ENCODE results near the gene RFK. TPM values are rescaled to one million over a fixed set of nuclear protein-coding genes. Genes with fewer than 3 reads are reported as not detected.

RFK gene
- total RNA-seq, 1 donor from 2014 or later: 7.8 TPM

DNA sequence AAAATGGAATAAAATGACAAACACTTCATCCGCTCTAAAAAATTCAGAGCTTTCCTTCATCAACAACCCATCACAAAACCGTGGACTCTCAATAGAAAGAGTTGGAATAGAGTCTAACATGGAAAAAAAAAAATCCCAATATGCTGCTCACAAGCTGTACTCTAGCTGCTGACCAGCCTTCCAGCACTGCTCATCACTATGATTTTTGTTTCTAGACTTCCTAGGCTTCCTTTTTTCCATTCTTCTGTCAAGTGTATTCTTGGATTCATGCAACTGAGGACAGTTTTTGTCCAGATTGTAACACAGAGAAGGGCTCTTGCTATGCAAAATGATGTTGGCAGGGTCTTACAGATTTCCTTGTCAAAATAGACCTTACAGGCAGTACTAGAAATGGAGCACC is 34.5 kb downstream of the RFK start:
- H3K36me3 ChIP-seq (ENCODE audit: control insufficient read depth in 3 of 3, insufficient read depth in 3 of 3, low read length in 3 of 3): no peaks in the 10 kb centered on the region
- H3K4me1 ChIP-seq (ENCODE audit: control insufficient read depth in 3 of 3, insufficient read depth in 3 of 3, low read length in 3 of 3): no peaks in the 10 kb centered on the region
- H3K9ac ChIP-seq (ENCODE audit: low read depth in 1 of 3, low read length in 3 of 3): no peak overlapping the region
- H3K4me3 ChIP-seq (ENCODE audit: low read length in 3 of 3): no peak overlapping the region
- H3K27ac ChIP-seq (ENCODE audit: low read depth, low read length): no peak overlapping the region
- no peaks in the 10 kb centered on the region for H3K9me3 ChIP-seq (ENCODE audit: control insufficient read depth in 3 of 3, low read length in 3 of 3)
- no peaks in the 10 kb centered on the region for H3K27me3 ChIP-seq (ENCODE audit: control insufficient read depth in 3 of 3, insufficient read depth in 3 of 3, low read length in 3 of 3)

DNA sequence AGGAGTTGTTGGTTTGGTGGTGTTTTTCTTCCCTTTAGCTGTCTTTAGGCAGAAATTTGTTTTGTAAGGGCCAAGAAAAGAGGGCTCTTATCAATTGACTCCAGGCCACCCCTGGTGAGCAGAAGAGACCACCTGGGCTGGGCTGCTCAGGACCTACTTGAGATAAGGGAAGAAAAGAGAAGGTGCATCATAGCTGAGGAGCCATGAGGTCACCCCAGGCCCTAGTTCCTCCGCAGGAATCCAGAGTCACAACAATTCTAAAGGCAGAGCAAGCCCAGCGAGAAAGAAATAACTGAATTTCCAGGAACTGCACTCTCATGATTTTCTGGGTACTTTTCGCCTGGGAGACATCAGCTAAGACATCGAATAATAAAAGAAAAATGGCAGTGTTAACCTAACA is 34.9 kb downstream of the RFK start:
- H3K27me3 ChIP-seq (ENCODE audit: control insufficient read depth in 3 of 3, insufficient read depth in 3 of 3, low read length in 3 of 3): no peaks in the 10 kb centered on the region
- H3K4me3 ChIP-seq (ENCODE audit: low read length in 3 of 3): no peak overlapping the region
- H3K9ac ChIP-seq (ENCODE audit: low read depth in 1 of 3, low read length in 3 of 3): no peak overlapping the region
- no peak overlapping the region for H3K27ac ChIP-seq (ENCODE audit: low read depth, low read length)
- H3K36me3 ChIP-seq (ENCODE audit: control insufficient read depth in 3 of 3, insufficient read depth in 3 of 3, low read length in 3 of 3): no peaks in the 10 kb centered on the region
- no peaks in the 10 kb centered on the region for H3K4me1 ChIP-seq (ENCODE audit: control insufficient read depth in 3 of 3, insufficient read depth in 3 of 3, low read length in 3 of 3)
- no peaks in the 10 kb centered on the region for H3K9me3 ChIP-seq (ENCODE audit: control insufficient read depth in 3 of 3, low read length in 3 of 3)

DNA sequence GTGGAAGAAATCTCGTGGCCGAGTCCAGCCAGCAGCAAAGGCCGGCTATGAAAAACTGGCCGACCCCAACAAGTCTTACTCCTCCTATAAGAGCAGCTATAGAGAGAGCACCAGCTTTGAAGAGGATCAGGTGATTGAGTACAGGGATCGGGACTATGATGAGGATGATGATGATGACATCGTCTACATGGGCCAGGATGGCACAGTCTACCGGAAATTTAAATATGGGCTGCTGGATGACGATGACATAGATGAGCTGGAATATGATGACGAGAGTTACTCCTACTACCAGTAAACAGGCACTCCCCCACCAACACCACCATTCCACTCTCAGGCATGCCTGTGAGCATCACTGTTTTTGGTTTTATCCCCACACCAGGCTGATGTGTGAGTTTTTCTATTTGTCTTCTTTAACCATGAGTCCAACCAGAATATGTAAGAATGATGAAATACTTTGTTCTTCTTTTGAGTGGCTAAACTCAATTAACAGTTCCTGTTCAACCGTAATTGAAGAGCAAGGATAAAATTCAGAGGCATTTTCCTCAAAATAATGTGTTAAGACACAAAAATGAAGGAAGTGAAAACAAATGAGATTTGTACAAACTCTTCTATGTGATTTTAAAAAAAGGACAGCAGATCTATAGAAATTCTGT is 35.5 kb downstream of the RFK start:
- Histone ChIP-seq H3K4me1 (ENCODE audit: control insufficient read depth in 3 of 3, insufficient read depth in 3 of 3, low read length in 3 of 3) (no peaks in the 10 kb centered on the region), H3K36me3 (ENCODE audit: control insufficient read depth in 3 of 3, insufficient read depth in 3 of 3, low read length in 3 of 3) (no peaks in the 10 kb centered on the region), H3K27me3 (ENCODE audit: control insufficient read depth in 3 of 3, insufficient read depth in 3 of 3, low read length in 3 of 3) (no peaks in the 10 kb centered on the region), H3K4me3 (ENCODE audit: low read length in 3 of 3) (no peak overlapping the region), H3K27ac (ENCODE audit: low read depth, low read length) (no peak overlapping the region), H3K9ac (ENCODE audit: low read depth in 1 of 3, low read length in 3 of 3) (no peak overlapping the region), H3K9me3 (ENCODE audit: control insufficient read depth in 3 of 3, low read length in 3 of 3) (no peaks in the 10 kb centered on the region)

DNA sequence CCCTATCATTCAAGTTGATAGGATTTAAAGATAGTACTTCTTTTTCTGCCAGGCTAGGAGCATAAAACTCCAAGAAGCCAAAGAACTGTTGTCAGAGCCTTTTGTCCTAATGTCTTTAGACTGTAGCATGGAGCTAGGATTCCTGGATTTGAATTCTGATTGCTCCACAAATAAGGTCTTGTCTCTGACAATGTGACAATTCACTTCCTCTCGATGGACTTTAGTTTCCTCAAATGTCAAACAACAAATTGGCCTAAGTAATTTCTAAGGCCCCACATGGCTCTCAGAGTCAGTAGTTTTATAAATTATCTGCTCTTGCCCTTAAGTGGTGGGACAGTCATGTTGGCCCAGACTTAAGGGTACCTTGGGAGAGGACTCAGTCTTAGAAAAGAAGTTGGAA is 36.7 kb downstream of the RFK start:
- Histone ChIP-seq H3K9me3 (ENCODE audit: control insufficient read depth in 3 of 3, low read length in 3 of 3) (no peaks in the 10 kb centered on the region), H3K4me1 (ENCODE audit: control insufficient read depth in 3 of 3, insufficient read depth in 3 of 3, low read length in 3 of 3) (no peaks in the 10 kb centered on the region)

DNA sequence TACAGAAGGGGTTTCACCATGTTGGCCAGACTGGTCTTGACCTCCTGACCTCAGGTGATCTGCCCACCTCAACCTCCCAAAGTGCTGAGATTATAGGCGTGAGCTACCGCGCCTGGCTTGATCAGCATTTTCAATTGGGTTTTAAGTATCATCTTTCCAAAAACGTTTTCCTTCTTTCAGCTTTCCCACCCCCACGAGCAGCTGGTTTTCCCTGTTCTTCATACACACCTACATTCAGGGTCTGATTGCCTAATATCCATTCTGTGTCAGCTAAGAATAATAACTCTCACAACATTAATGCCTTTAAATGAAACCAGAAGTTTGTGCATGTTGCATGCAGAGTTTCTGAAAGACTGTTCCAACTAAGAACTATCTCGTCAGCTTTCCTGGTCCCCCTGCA is 38.3 kb downstream of the RFK start:
- Histone ChIP-seq H3K9ac (ENCODE audit: low read depth in 1 of 3, low read length in 3 of 3) (no peak overlapping the region), H3K27ac (ENCODE audit: low read depth, low read length) (no peak overlapping the region), H3K4me1 (ENCODE audit: control insufficient read depth in 3 of 3, insufficient read depth in 3 of 3, low read length in 3 of 3) (no peaks in the 10 kb centered on the region), H3K36me3 (ENCODE audit: control insufficient read depth in 3 of 3, insufficient read depth in 3 of 3, low read length in 3 of 3) (no peaks in the 10 kb centered on the region), H3K27me3 (ENCODE audit: control insufficient read depth in 3 of 3, insufficient read depth in 3 of 3, low read length in 3 of 3) (no peaks in the 10 kb centered on the region), H3K9me3 (ENCODE audit: control insufficient read depth in 3 of 3, low read length in 3 of 3) (no peaks in the 10 kb centered on the region), H3K4me3 (ENCODE audit: low read length in 3 of 3) (no peak overlapping the region)

More for the DNA sequence above, 36.7 kb downstream of the RFK start:
- Histone ChIP-seq H3K27ac (ENCODE audit: low read depth, low read length) (no peak overlapping the region), H3K27me3 (ENCODE audit: control insufficient read depth in 3 of 3, insufficient read depth in 3 of 3, low read length in 3 of 3) (no peaks in the 10 kb centered on the region), H3K9ac (ENCODE audit: low read depth in 1 of 3, low read length in 3 of 3) (no peak overlapping the region), H3K4me3 (ENCODE audit: low read length in 3 of 3) (no peak overlapping the region), H3K36me3 (ENCODE audit: control insufficient read depth in 3 of 3, insufficient read depth in 3 of 3, low read length in 3 of 3) (no peaks in the 10 kb centered on the region)

DNA sequence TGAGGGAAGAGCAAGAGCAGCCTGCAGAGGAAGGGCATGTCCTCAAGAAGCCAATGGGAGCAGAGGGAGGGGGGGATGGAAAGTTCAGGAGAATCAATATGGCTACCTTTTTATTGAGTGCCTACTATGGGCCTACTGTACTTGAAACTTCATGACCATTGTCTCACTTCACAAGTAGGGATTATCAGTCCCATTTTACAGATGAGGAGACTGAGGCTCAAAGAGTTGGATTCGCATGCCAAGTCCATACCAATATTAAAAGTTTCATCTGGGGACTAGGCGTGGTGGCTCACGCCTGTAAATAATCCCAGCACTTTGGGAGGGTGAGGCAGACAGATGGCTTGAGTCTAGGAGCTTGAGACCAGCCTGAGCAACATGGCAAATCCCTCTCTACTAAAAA is 40.0 kb downstream of the RFK start:
- H3K9me3 ChIP-seq (ENCODE audit: control insufficient read depth in 3 of 3, low read length in 3 of 3): no peaks in the 10 kb centered on the region
- H3K36me3 ChIP-seq (ENCODE audit: control insufficient read depth in 3 of 3, insufficient read depth in 3 of 3, low read length in 3 of 3): no peaks in the 10 kb centered on the region
- no peak overlapping the region for H3K27ac ChIP-seq (ENCODE audit: low read depth, low read length)
- H3K4me1 ChIP-seq (ENCODE audit: control insufficient read depth in 3 of 3, insufficient read depth in 3 of 3, low read length in 3 of 3): no peaks in the 10 kb centered on the region
- H3K9ac ChIP-seq (ENCODE audit: low read depth in 1 of 3, low read length in 3 of 3): no peak overlapping the region
- no peaks in the 10 kb centered on the region for H3K27me3 ChIP-seq (ENCODE audit: control insufficient read depth in 3 of 3, insufficient read depth in 3 of 3, low read length in 3 of 3)
- no peak overlapping the region for H3K4me3 ChIP-seq (ENCODE audit: low read length in 3 of 3)

DNA sequence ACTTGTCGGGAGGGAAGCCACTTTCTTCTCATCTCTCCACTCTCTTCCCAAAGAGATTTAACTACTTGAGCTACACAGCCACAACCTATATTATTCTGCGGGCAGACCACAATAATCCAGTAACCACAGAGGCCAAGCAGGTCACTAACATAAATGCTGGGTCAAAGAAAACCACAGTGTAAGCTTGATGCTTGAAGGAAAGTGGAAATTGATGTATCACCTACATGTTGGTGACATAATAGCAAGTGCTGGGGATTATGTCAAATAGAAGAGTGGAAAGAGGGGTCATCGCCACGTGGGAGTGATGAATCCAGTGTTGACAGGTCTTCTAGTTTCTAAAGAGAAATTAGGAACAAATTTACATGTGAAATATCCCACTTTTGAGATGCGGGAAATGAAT is 40.9 kb downstream of the RFK start:
- Histone ChIP-seq H3K9me3 (ENCODE audit: control insufficient read depth in 3 of 3, low read length in 3 of 3) (no peaks in the 10 kb centered on the region), H3K36me3 (ENCODE audit: control insufficient read depth in 3 of 3, insufficient read depth in 3 of 3, low read length in 3 of 3) (no peaks in the 10 kb centered on the region), H3K4me3 (ENCODE audit: low read length in 3 of 3) (no peak overlapping the region), H3K9ac (ENCODE audit: low read depth in 1 of 3, low read length in 3 of 3) (no peak overlapping the region), H3K27me3 (ENCODE audit: control insufficient read depth in 3 of 3, insufficient read depth in 3 of 3, low read length in 3 of 3) (no peaks in the 10 kb centered on the region), H3K4me1 (ENCODE audit: control insufficient read depth in 3 of 3, insufficient read depth in 3 of 3, low read length in 3 of 3) (no peaks in the 10 kb centered on the region), H3K27ac (ENCODE audit: low read depth, low read length) (no peak overlapping the region)

DNA sequence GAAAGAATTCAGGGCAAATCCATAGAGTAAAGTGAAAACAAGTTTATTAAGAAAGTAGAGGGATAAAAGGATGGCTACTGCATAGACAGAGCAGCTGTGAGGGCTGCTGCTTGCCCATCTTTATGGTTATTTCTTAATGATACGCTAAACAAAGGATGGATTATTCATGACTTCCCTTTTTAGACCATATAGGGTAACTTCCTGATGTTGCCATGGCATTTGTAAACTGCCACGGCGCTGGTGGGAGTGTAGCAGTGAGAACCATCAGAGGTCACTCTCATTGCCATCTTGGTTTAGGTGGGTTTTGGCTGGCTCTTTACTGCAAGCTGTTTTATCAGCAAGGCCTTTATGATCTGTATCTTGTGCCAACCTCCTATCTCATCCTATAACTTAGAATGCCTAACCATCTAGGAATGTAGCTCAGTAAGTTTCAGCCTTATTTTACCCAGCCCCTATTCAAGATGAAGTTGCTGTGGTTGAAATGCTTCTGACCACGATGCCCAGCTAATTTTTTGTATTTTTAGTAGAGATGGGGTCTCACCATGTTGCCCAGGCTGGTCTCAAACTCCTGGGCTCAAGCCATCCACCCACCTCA is 42.1 kb downstream of the RFK start:
- H3K9ac ChIP-seq (ENCODE audit: low read depth in 1 of 3, low read length in 3 of 3): no peak overlapping the region
- no peaks in the 10 kb centered on the region for H3K27me3 ChIP-seq (ENCODE audit: control insufficient read depth in 3 of 3, insufficient read depth in 3 of 3, low read length in 3 of 3)
- no peaks in the 10 kb centered on the region for H3K4me1 ChIP-seq (ENCODE audit: control insufficient read depth in 3 of 3, insufficient read depth in 3 of 3, low read length in 3 of 3)
- H3K36me3 ChIP-seq (ENCODE audit: control insufficient read depth in 3 of 3, insufficient read depth in 3 of 3, low read length in 3 of 3): no peaks in the 10 kb centered on the region
- no peaks in the 10 kb centered on the region for H3K9me3 ChIP-seq (ENCODE audit: control insufficient read depth in 3 of 3, low read length in 3 of 3)
- no peak overlapping the region for H3K27ac ChIP-seq (ENCODE audit: low read depth, low read length)
- H3K4me3 ChIP-seq (ENCODE audit: low read length in 3 of 3): no peak overlapping the region

DNA sequence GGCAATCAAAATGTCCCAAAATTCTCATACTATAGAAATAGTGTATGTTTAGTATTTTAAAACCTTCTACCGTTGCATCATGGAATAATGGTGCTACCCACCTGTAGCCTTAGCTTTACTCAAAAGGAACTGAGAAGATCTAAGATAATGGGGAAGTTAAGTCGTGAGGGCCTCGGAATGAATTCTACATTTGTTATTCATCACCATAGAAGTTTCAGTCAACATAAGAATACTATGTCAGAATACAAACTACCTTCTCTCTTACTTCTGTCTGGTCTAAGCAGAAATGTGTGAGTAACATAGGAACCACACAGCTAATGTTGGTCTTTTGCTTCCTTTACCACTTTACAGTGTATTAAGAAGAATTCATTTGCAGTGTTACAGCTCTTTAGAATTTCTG is 43.2 kb downstream of the RFK start:
- Histone ChIP-seq H3K27ac (ENCODE audit: low read depth, low read length) (no peak overlapping the region), H3K27me3 (ENCODE audit: control insufficient read depth in 3 of 3, insufficient read depth in 3 of 3, low read length in 3 of 3) (no peaks in the 10 kb centered on the region), H3K4me3 (ENCODE audit: low read length in 3 of 3) (no peak overlapping the region)

DNA sequence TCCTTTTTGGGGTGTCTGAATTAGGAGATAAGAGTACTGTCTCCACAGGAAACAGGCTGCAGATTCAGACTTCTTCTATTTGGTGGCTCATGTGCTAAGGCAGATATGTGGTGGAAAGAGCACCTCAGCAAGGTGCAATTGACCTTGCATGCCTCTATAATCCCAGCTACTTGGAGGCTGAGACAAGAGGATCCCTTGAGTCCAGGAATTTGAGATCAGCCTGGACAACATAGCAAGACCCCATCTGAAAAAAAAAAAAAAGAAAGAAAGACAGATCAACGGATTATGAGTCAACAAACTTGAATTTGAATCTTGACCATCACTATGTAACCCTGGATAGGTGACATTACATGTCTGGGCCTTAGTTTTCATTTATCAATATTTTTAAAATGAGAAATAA is 44.4 kb downstream of the RFK start:
- Histone ChIP-seq H3K36me3 (ENCODE audit: control insufficient read depth in 3 of 3, insufficient read depth in 3 of 3, low read length in 3 of 3) (no peaks in the 10 kb centered on the region), H3K9me3 (ENCODE audit: control insufficient read depth in 3 of 3, low read length in 3 of 3) (no peaks in the 10 kb centered on the region), H3K27ac (ENCODE audit: low read depth, low read length) (no peak overlapping the region), H3K9ac (ENCODE audit: low read depth in 1 of 3, low read length in 3 of 3) (no peak overlapping the region), H3K4me3 (ENCODE audit: low read length in 3 of 3) (no peak overlapping the region), H3K4me1 (ENCODE audit: control insufficient read depth in 3 of 3, insufficient read depth in 3 of 3, low read length in 3 of 3) (no peaks in the 10 kb centered on the region), H3K27me3 (ENCODE audit: control insufficient read depth in 3 of 3, insufficient read depth in 3 of 3, low read length in 3 of 3) (no peaks in the 10 kb centered on the region)

More for the DNA sequence above, 43.2 kb downstream of the RFK start:
- H3K4me1 ChIP-seq (ENCODE audit: control insufficient read depth in 3 of 3, insufficient read depth in 3 of 3, low read length in 3 of 3): no peaks in the 10 kb centered on the region
- H3K36me3 ChIP-seq (ENCODE audit: control insufficient read depth in 3 of 3, insufficient read depth in 3 of 3, low read length in 3 of 3): no peaks in the 10 kb centered on the region
- no peaks in the 10 kb centered on the region for H3K9me3 ChIP-seq (ENCODE audit: control insufficient read depth in 3 of 3, low read length in 3 of 3)
- no peak overlapping the region for H3K9ac ChIP-seq (ENCODE audit: low read depth in 1 of 3, low read length in 3 of 3)
